Measurements from ENCODE around the gene HECTD1.
"Not testable (repeated sequence)": the region's sequence is repeated elsewhere in the genome, so short reads cannot be mapped to it uniquely, and the experiment has no call there.

Gene HECTD1

DNA sequence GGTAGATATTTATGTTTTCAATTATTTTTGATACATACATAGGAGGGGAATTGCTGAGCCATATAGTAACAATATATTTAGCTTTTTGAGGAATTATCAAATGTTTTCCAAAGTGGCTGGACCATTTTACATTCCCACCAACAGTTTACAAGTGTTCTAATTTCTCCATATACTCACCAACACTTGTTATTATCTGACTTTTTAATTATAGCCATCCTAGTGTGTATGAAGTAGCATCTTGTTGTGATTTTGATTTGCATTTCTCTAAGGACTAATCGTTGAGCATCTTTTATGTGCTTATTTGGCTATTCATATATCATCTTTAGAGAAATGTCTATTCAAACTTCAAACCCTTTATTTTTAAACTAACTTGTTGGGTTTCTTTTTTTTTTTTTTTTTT, 17.2 kb upstream of the HECTD1 start:
- no peak for DNase-seq

GRCh38 chr14:31223331-31223730, 15.7 kb upstream of the HECTD1 start:
- DNase-seq: no peak

- no peak for DNase-seq
Measured at GRCh38 chr14:31222834-31223233, 15.2 kb upstream of the HECTD1 start.

DNA sequence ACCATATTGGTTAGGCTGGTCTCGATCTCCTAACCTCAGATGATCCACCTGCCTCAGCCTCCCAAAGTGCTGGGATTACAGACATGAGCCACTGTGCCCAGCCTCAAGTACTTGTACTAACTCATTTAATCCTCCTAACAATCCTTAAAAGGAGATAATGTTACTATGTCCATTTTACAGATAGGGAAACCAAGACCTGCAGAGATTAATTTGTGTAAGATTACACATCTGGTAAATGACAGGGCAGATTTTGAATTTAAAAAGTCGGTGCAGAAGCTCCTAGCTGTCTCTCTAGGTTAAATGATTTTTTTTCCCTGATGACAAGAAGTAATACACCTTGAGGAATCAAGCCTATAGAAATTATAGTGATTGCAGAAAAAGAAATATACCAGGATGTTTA, 13.7 kb upstream of the HECTD1 start:
- DNase-seq: no peak

GRCh38 chr14:31219169-31219568, 11.6 kb upstream of the HECTD1 start:
- DNase-seq: no peak

DNA sequence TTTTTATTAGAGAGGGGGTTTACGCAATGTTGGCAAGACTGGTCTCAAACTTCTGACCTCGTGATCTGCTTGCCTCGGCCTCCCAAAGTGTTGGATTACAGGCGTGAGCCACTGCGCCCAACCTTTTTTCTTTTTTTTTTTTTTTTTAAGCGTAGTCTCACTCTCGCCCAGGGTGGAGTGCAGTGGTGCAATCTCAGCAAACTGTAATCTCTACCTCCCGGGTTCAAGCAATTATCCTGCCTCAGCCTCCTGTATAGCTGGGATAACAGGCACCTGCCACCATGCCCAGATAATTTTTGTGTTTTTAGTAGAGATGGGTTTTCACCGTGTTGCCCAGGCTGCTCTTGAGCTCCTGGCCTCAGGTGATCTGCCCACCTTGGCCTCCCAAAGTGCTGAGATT, 8.8 kb upstream of the HECTD1 start:
- no peak for DNase-seq

GRCh38 chr14:31212893-31213292, 5.3 kb upstream of the HECTD1 start:
- DNase-seq: no peak

DNA sequence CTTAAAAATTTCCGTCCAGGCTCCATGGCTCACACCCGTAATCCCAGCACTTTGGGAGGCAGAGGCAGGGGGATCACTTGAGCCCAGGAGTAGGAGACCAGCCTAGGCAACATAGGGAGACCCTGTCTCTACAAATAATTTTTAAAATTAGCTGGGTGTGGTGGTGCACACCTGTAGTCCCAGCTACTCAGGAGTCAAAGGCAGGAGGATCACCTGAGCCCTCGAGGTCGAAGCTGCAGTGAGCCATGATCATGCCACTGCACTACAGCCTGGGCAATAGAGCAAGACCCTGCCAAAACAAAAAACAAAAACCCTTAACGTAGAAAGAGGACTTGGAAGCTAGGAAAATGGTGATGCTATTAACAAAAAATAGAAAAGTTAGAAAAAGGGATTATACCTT, 2.0 kb upstream of the HECTD1 start:
- no peak for DNase-seq

DNA sequence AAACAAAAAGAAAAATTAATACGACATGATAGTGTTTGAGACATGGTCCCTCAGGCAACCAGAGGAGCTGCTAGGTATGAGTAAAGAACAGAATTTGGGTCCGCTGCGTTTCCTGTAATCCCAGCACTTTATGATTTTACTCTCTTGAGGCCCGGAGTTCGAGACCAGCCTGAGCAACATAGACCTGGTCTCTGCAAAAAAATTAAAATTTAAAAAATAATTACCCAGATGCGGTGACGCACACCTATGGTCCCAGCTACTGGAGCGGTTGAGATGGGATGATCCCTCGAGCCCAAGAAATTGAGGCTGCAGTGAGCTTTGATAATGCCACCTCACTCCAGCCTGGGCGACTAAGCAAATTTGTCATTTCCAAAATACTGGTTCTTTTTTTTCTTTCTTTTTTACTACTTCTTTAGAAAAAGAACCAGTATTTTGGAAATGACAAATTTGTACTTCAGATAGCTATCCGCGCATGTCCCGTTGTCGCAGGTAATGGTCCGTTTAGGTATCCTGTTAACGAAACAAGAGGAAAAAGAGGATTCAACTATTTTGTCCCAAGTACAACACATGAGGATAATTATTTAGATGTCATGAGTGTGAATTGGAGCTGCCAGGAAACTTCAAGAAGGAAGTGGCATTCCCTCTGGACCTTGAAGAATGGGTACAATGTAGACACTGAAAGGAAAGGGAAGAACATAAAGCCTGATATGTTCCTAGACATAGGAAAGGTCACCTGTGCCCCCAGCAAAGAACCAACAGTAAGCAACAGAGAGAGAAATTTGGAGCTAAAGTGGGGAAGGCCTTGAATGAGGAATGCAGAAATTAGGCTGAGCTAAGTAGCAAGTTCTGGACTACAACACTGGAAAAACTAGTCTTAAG, 1.2 kb upstream of the HECTD1 start:
- peak; percentile 31 for DNase-seq

GRCh38 chr14:31207287-31207754, 272 bp downstream of the HECTD1 start:
- DNase-seq: no peak

DNA sequence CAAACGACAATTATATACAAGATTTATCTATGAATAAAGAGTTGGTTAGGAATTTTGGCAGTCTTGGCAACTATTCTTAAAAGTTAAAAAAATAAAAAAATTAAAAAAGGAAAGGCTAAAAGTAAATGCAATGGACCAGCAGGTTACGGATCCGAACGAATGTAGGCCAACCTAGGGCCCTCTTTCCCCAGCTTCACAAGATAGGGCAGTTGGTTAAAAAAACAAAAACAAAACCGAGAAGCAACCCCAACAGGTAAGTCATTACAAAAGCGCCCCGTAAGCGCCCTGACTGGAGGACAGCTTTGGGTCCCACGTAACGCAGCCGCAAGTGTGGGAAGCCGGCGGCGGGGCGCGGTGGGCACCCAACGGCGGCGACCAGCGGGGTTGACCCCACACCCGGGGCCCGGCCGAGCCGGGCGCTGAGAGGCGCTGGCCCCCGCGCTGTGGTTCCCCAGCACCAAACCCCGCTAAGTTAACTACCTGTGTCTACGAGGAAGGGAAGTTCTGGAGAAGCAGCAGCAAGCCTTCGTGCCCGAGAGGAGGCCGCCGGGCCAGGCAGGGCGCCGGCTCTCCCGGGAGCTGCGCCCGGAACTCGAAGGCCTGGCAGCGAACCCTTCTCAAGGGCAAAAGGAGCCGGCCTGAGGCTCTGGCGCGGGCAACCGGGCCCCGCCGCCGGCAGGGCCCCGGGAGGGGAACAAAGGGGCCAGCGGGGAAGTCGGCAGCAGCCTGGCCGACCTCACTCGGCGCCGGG, 882 bp downstream of the HECTD1 start:
- peak; percentile 34 for DNase-seq

GRCh38 chr14:31205681-31206535, 1.7 kb downstream of the HECTD1 start:
- no peak for DNase-seq

DNA sequence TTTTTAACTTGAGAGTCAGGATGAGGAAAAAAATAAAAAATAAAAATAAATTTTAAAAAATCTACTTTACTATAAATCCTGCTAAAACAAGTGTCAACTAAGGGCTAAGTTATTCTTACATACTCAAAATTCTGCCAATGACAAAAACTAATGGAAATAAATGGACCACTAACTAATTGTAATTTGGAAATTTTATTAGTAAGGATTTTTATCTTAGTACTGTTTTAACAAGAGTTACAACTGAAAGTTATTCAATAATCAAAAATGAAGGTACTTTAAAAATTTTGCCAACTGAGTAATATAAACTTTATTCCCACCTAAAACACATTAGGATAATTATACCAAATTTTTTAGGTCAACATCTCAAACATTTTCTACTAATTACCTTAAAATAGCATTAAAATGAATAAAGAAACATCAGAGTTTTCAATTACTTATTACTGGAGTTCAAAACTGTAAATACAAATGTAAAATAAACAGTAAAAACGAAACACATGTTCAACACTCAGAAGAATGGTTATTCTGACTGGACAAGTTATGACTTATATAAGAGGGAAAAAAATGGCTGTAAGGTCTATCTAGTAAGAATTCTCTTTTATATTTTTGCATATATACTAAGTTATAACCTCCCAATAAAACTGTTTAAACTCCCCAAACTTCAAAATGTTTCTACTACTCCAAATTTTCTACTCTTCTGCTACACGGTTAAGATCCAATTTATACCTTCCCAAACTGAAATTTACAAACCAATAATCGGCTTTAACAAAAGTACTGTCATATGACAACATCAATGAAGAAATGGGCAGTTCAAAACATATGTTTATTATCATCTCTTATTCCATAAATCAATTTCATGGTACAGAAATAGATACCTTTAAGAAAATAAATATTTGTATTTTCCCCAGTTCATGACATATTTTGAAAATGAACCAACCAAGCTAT, 2.7 kb downstream of the HECTD1 start:
- DNase-seq: no peak

- DNase-seq: not testable (repeated sequence)
Measured at GRCh38 chr14:31203899-31204592, 3.5 kb downstream of the HECTD1 start.

DNA sequence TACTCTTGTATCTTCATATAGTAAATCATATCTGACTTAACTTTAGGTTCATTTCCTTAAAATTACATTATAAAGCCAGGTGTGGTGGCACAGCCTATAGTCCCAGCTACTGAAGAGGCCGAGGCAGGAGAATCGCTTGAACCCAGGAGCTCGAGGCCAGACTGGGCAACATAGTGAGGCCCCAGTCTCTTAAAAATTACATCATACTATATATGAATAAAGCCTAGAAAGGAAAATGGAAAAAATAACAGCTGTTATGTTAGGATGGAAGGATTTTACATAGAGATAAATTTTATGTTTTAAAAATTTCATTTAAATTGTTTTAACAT, 4.2 kb downstream of the HECTD1 start:
- DNase-seq: no peak

DNA sequence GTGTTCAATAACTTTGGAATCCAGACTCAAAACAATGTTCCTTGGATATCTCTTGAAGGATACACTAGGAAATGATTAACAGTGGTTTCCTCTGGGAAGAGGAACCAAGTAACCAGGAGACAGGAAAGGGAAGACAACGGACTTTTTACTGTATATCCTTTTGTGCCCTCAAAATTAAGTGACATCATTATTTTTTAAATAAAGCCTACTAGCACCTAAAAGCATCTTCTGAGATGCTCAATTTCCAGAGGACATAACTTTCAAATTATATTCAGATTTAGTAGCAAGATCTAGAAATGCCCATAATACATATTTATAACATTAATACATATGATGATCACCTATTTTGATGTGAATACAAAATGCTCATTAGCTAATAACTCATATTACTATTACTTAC, 6.5 kb downstream of the HECTD1 start:
- DNase-seq: no peak

- no peak for DNase-seq
Measured at GRCh38 chr14:31200702-31200990, 6.9 kb downstream of the HECTD1 start.

DNA sequence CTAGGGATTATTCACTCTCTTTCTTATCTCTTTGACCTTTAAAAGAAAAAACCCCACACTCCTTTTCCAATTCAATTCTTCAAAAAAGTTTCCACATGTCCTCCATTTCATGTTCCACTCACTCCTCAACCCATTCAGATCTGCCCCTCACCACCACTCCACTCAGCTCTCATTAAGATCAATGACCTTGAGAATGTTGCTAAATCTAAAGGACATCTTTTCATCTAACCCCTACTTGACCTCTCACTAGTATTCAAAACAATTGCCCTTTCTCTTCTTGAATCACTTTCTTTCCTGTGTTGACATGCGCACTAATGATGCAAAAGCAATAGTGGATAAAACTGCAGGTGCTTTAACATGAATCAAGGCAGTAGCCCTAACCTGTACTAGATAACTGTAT, 9.9 kb downstream of the HECTD1 start:
- no peak for DNase-seq

DNA sequence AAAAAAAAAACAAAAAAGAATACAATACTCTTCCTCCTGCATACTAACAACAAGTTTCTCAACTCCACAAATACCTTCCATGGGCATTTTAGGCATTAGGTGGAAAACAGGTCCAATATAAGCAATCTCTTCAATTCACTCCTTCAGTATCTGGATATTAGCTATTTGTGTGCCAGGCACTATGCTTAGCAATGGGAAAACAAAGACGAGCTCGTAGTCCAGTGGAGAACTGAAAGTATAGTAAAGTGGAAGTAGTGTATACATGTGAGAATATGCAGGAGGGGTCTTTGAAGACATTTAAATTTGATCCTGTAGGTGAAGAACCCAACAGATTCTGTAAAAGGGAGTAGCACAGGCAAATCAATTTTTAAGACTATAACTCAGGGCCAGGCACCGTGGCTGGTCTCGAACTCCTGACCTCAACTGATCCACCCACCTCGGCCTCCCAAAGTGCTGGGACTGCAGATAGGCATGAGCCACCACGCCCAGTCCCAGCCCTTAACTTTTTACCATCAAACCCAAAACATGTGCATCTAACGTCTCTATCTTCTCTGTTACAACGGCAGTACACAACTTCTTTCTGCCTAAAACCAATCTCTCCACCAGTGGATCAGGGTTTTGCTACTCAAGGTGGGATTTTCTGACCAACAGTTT, 10.6 kb downstream of the HECTD1 start:
- DNase-seq: no peak

GRCh38 chr14:31194661-31195060, 12.9 kb downstream of the HECTD1 start:
- no peak for DNase-seq

DNA sequence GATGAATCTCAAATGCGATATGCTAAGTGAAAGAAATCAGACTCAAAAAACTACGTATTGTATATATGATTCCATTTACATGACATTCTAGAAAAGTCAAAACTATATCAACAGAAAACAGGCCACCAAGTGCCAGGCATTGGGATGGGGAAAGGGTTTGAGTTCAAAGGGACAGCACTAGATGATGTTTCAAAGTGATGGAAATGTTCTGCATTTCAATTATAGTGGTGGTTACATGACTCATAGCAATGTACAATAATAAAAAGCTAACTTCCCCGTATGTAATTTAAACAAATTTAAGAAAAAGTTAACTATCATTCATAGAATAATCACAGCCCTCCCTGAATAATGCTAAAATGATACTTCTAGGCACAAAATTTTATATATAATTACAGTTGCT, 13.5 kb downstream of the HECTD1 start:
- DNase-seq: no peak

All from T-helper 9 cell (primary cell).